Stimulated activated memory B cell treated with anti-CD40 and anti-IgM and Interleukin-4, amounts not matched to agents 10 μg/mL and 1 μg/mL and 100 μg/mL, for 72 hours (primary cell): Measurements from ENCODE around the gene CMC1.

Source experiments
- ATAC-seq: fragments of 150-1000 bp; cut with Tn5 transposase; 2 replicates; pipeline ENCODE4 v1.10.0; 2021
- H3K27ac Mint-ChIP-seq: one replicate; pipeline ENCODE4 v1.8.0; 2022; ENCODE audit warnings: mild to moderate bottlenecking, mixed read lengths
- H3K27me3 Mint-ChIP-seq: one replicate; pipeline ENCODE4 v1.8.0; 2022; ENCODE audit warnings: mixed read lengths
- H3K36me3 Mint-ChIP-seq: one replicate; pipeline ENCODE4 v1.8.0; 2022; ENCODE audit warnings: mixed read lengths
- H3K4me1 Mint-ChIP-seq: one replicate; pipeline ENCODE4 v1.8.0; 2022; ENCODE audit warnings: mixed read lengths
- H3K4me3 Mint-ChIP-seq: one replicate; pipeline ENCODE4 v1.8.0; 2022; ENCODE audit warnings: mild to moderate bottlenecking, moderate library complexity, mixed read lengths
- H3K9me3 Mint-ChIP-seq: one replicate; pipeline ENCODE4 v1.8.0; 2022; ENCODE audit warnings: mixed read lengths

Gene CMC1

DNA sequence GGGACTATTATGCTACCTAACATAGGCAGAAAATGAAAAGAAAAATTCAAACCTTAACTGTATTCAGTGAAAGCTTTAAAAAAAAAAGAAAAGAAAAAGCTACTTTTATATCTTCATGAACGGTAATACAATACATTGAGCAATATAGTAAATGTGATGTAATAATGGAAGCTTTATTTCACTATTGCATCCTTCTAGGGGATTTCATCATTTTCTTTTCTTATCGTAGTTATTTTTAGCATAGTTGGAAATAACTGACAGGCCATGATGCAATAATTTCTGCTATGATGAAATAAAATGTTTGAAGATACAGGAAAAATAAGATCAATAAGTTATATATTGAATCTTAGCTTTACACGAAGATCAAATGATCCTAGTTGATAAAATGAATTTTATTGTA is 66.8 kb downstream of the CMC1 start:
- Mint-ChIP-seq H3K4me1 (no peaks in the 10 kb centered on the region), H3K9me3 (no peaks in the 10 kb centered on the region), H3K27ac (no peak overlapping the region), H3K4me3 (no peak overlapping the region), H3K27me3 (no peaks in the 10 kb centered on the region), H3K36me3 (peaks cover 26% of the 10 kb centered on the region)
- ATAC-seq = no peak

- Mint-ChIP-seq H3K4me3 (no peak overlapping the region), H3K9me3 (no peaks in the 10 kb centered on the region), H3K36me3 (peaks cover 14% of the 10 kb centered on the region), H3K4me1 (no peaks in the 10 kb centered on the region), H3K27me3 (no peaks in the 10 kb centered on the region), H3K27ac (no peak overlapping the region)
- no peak for ATAC-seq
Observed at GRCh38 chr3:28315711-28316110, 74.3 kb downstream of the CMC1 start.

DNA sequence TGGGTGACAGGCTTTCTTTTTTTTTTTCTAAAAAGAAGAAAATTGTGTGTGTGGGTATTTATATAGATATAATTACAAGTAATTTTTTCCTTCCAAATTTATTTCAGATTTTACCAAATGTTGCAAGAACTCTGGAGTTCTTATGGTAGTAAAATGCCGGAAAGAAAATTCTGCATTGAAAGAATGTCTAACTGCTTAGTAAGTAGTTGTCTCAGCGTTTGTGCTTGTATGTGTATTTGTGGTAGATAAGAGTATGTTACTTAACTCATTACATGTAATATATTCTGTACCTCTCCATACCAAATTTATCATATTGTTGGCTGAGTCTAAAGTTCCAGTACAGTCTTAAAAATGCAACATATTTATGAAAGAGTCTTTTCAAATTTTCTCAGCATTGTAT is 74.8 kb downstream of the CMC1 start:
- Mint-ChIP-seq H3K9me3 (no peaks in the 10 kb centered on the region), H3K36me3 (peaks cover 19% of the 10 kb centered on the region), H3K4me3 (no peak overlapping the region), H3K27me3 (no peaks in the 10 kb centered on the region), H3K4me1 (no peaks in the 10 kb centered on the region), H3K27ac (no peak overlapping the region)
- no peak for ATAC-seq

DNA sequence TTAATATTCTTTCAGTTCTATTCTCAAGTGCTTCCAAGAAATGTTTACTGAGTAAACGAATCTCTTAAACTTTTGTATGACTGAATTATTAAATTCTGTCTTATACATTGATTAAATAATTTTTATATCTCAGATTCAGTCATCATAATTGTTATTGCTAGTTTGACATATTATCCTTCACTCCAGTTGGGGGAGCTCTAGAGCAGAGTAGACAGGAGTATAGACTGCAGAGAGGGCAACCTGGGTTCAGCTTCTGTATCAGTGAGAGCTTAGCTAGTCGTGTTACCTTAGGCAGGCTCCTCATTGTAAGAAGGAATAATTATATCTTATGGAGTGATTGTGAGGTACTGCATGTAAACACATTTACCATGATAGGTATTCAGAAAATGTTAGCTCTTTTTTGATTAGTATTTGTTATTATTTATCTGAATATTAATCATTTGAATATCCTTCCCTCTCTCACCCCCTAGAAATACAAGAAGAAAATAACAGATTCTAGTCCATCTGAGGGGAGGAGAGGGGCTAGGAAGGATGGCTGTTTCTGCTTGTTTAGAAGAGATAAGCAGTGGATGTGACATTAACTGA is 76.1 kb downstream of the CMC1 start:
- no peaks in the 10 kb centered on the region for H3K27me3 Mint-ChIP-seq
- peaks cover 20% of the 10 kb centered on the region for H3K36me3 Mint-ChIP-seq
- no peaks in the 10 kb centered on the region for H3K4me1 Mint-ChIP-seq
- H3K4me3 Mint-ChIP-seq = no peak overlapping the region
- ATAC-seq = peak; percentile 66
- H3K27ac Mint-ChIP-seq = no peak overlapping the region
- no peaks in the 10 kb centered on the region for H3K9me3 Mint-ChIP-seq

DNA sequence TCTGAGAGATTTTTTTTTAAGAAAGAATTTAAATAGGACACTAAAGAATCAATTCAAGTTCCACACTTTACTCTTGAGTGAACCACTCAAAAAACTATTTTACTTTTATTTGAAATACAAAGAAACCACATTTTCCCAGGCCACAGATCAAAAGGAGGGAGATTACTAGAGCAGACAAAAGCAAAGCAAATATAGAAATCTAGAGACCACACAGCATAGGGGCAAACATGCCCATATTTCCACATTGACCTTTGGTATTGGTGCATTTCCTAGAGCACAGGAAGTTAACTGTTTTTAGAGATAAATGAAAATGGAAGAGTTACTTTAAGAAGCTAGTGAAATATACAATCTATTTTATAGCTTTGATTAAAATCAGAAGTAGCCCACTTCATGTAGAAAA is 79.6 kb downstream of the CMC1 start:
- Mint-ChIP-seq H3K4me1 (no peaks in the 10 kb centered on the region), H3K27ac (no peak overlapping the region), H3K36me3 (peaks cover 34% of the 10 kb centered on the region), H3K4me3 (no peak overlapping the region), H3K9me3 (no peaks in the 10 kb centered on the region), H3K27me3 (no peaks in the 10 kb centered on the region)
- no peak for ATAC-seq

DNA sequence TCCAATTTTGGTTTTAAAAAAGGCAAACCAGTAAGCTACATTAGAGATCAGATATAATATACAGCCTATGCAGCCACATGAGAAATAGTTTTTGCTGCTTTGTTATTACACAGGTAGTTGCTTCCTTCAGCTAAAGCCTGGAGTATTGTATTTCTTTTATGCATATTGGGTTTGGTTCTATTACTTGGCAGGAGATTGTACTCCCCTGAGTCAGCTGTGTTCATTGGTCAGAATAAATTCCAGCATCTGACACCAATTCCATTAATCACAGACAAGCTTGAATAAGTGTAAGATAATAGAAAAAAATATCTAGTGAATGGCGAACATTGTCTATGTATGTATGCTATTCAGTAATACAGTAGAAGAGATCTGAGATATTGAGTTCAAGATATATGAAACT is 81.0 kb downstream of the CMC1 start:
- H3K9me3 Mint-ChIP-seq = no peaks in the 10 kb centered on the region
- peaks cover 34% of the 10 kb centered on the region for H3K36me3 Mint-ChIP-seq
- no peak overlapping the region for H3K4me3 Mint-ChIP-seq
- H3K4me1 Mint-ChIP-seq = no peaks in the 10 kb centered on the region
- H3K27me3 Mint-ChIP-seq = no peaks in the 10 kb centered on the region
- H3K27ac Mint-ChIP-seq = no peak overlapping the region
- ATAC-seq = no peak

DNA sequence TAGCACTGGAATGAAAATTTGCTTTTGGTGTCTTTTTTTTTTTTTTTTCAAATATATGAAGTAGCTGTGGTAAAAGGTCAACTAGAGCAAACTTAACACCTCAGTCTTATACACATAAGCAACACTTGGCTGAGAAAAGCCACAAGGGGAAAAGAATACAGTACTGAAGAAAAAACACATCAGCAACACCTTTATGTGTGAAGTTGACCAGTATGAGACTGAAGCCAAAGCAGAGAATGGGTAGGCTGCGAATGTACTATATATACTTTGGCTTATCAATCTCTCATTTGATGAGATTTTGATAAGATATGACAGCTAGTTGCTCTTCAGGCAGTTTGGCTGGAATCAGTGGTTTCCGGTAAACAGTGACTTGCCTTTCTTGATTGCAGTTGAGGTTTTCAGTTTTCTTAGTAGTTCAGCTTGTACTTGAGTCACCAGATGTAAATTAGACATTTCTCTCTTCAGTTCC is 85.1 kb downstream of the CMC1 start:
- no peaks in the 10 kb centered on the region for H3K27me3 Mint-ChIP-seq
- no peak for ATAC-seq
- H3K4me3 Mint-ChIP-seq = no peak overlapping the region
- no peaks in the 10 kb centered on the region for H3K4me1 Mint-ChIP-seq
- H3K9me3 Mint-ChIP-seq = no peaks in the 10 kb centered on the region
- peaks cover 14% of the 10 kb centered on the region for H3K36me3 Mint-ChIP-seq
- H3K27ac Mint-ChIP-seq = no peak overlapping the region

GRCh38 chr3:28328188-28329151 is 87.1 kb downstream of the CMC1 start:
- no peak overlapping the region for H3K4me3 Mint-ChIP-seq
- H3K27ac Mint-ChIP-seq = no peak overlapping the region
- ATAC-seq = no peak
- H3K4me1 Mint-ChIP-seq = no peaks in the 10 kb centered on the region
- H3K9me3 Mint-ChIP-seq = no peaks in the 10 kb centered on the region
- H3K36me3 Mint-ChIP-seq = peaks cover 14% of the 10 kb centered on the region
- H3K27me3 Mint-ChIP-seq = no peaks in the 10 kb centered on the region

DNA sequence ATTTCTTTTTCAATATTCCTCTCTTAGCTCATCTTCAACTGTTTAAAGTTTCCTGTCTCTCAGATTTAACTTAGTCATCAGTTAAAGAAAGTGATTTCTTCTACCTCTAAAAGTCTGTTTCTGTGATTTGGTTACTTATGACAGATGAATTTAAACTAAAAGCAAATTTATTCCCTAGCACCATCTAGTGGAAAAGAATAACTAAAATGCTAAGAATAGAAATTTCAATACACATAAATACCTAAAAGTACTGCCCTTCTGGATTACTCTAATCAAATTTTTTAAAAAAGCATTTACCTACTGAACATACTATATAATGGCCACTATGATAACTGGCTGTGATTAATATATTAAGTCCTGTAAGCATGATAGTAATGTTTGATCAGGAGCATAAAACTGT is 93.1 kb downstream of the CMC1 start:
- no peaks in the 10 kb centered on the region for H3K27me3 Mint-ChIP-seq
- H3K36me3 Mint-ChIP-seq = no peaks in the 10 kb centered on the region

GRCh38 chr3:28335246-28335645 is 93.8 kb downstream of the CMC1 start:
- H3K27me3 Mint-ChIP-seq = no peaks in the 10 kb centered on the region
- no peak overlapping the region for H3K4me3 Mint-ChIP-seq
- no peaks in the 10 kb centered on the region for H3K9me3 Mint-ChIP-seq
- H3K27ac Mint-ChIP-seq = no peak overlapping the region
- no peak for ATAC-seq
- no peaks in the 10 kb centered on the region for H3K36me3 Mint-ChIP-seq
- H3K4me1 Mint-ChIP-seq = no peaks in the 10 kb centered on the region

More for the DNA sequence above, 93.1 kb downstream of the CMC1 start:
- Mint-ChIP-seq H3K4me1 (no peaks in the 10 kb centered on the region), H3K27ac (no peak overlapping the region), H3K9me3 (no peaks in the 10 kb centered on the region), H3K4me3 (no peak overlapping the region)
- ATAC-seq = no peak

- no peak for ATAC-seq
- no peaks in the 10 kb centered on the region for H3K4me1 Mint-ChIP-seq
- H3K27me3 Mint-ChIP-seq = no peaks in the 10 kb centered on the region
- no peak overlapping the region for H3K4me3 Mint-ChIP-seq
- no peak overlapping the region for H3K27ac Mint-ChIP-seq
- H3K9me3 Mint-ChIP-seq = no peaks in the 10 kb centered on the region
- H3K36me3 Mint-ChIP-seq = no peaks in the 10 kb centered on the region
Observed at GRCh38 chr3:28337230-28337629, 95.8 kb downstream of the CMC1 start.

DNA sequence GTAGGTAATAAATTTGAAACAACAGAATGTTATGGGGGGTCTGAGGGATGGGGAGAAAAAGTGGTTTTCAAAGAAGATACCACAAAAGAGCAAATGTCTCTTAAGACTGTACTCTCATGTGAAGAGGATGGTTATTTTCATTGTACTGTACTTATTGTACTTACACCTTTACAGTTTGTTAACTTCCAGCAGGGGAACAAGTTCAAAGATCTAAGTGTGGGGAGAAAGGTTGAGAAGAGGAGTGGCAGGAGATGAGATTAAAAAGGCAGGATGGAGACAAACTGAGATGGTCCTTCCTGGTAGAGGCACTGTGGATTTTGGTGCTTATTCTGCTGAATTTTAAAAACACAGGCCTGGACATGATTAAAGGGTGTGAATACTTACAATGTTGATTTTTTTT is 101.7 kb downstream of the CMC1 start:
- Mint-ChIP-seq H3K36me3 (no peaks in the 10 kb centered on the region), H3K27me3 (no peaks in the 10 kb centered on the region), H3K4me3 (no peak overlapping the region), H3K27ac (no peak overlapping the region), H3K4me1 (peaks cover 21% of the 10 kb centered on the region), H3K9me3 (no peaks in the 10 kb centered on the region)
- no peak for ATAC-seq

GRCh38 chr3:28345690-28346089 is 104.3 kb downstream of the CMC1 start:
- H3K27me3 Mint-ChIP-seq = no peaks in the 10 kb centered on the region
- no peaks in the 10 kb centered on the region for H3K36me3 Mint-ChIP-seq
- no peak overlapping the region for H3K4me3 Mint-ChIP-seq
- peaks cover 33% of the 10 kb centered on the region for H3K4me1 Mint-ChIP-seq
- ATAC-seq = no peak
- no peak overlapping the region for H3K27ac Mint-ChIP-seq
- no peaks in the 10 kb centered on the region for H3K9me3 Mint-ChIP-seq

- Mint-ChIP-seq H3K27ac (peak overlapping the region; percentile 96), H3K4me3 (peak overlapping the region; percentile 99), H3K36me3 (peaks cover 15% of the 10 kb centered on the region), H3K9me3 (peaks cover 2% of the 10 kb centered on the region), H3K27me3 (no peaks in the 10 kb centered on the region), H3K4me1 (peaks cover 33% of the 10 kb centered on the region)
- no peak for ATAC-seq
Observed at GRCh38 chr3:28347374-28348264, 106.2 kb downstream of the CMC1 start.

DNA sequence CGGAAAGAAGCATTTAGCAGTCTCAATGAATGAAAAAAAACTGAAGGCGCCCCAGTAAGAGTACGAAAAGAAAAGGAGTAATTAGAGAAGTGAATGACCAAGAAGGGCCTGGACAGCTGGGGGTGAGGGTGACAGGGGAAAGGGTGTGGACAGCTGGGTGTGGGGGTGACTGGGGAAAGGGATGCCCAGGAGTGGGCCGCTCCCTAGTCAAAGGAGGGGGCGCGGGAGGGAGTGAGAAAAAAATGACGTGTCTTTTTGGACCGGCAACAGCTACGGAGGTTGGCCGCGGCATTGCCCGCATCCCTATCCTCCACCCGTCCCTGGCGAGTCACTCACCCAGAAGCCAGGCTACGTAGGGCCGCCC is 106.8 kb downstream of the CMC1 start:
- ATAC-seq = no peak
- peaks cover 33% of the 10 kb centered on the region for H3K4me1 Mint-ChIP-seq

More for the DNA sequence above, 106.8 kb downstream of the CMC1 start:
- Mint-ChIP-seq H3K4me3 (peak overlapping the region; percentile 99), H3K27ac (peak overlapping the region; percentile 96), H3K27me3 (no peaks in the 10 kb centered on the region), H3K36me3 (peaks cover 15% of the 10 kb centered on the region), H3K9me3 (peaks cover 2% of the 10 kb centered on the region)
